Measurements from ENCODE around the gene COX7A2L. TPM values are rescaled to one million over a fixed set of nuclear protein-coding genes. Genes with fewer than 3 reads are reported as not detected.

The COX7A2L gene
- polyA plus RNA-seq, 1 donor (not counting 4 experiments of a cell fraction or from before 2014, with no cell fraction given) = 172 TPM

GRCh38 chr2:42332575-42332974 lies 28.4 kb downstream of the COX7A2L start:
- FAIRE-seq (no peak), DNase-seq (ENCODE audit: low read depth, low spot score) (no peak)
- dilution Hi-C loops (cut with MboI; ENCODE audit: extremely low pct_ligation_motif_present, low sequenced_read_pairs) = no loop called here
- H3K4me2 ChIP-seq (ENCODE audit: control insufficient read depth, extremely low read depth, insufficient read depth, low read depth, low read length) = no peak overlapping the region
- H3K9me3 ChIP-seq (ENCODE audit: control insufficient read depth, low read depth, low read length) = no peaks in the 10 kb centered on the region
- no peak overlapping the region for H3K4me3 ChIP-seq (ENCODE audit: control insufficient read depth in 2 of 3, extremely low read depth in 1 of 3, insufficient read depth in 2 of 3, low read depth in 1 of 3, low read length in 3 of 3)
- H3K4me1 ChIP-seq (ENCODE audit: control insufficient read depth, extremely low read depth, insufficient read depth, low read length) = peaks cover 9% of the 10 kb centered on the region
- no peak overlapping the region for H3K9ac ChIP-seq (ENCODE audit: control insufficient read depth, extremely low read depth, insufficient read depth, low read length)
- no peaks in the 10 kb centered on the region for H3K9me1 ChIP-seq (ENCODE audit: control insufficient read depth, extremely low read depth, insufficient read depth, low read length)
- TF ChIP-seq EZH2 (IDR thresholded peaks at IDR 0.05; ENCODE audit: low read length) = no peak
- H2AFZ ChIP-seq (ENCODE audit: control insufficient read depth, low read length) = no peak overlapping the region
- no peaks in the 10 kb centered on the region for H3K27me3 ChIP-seq (ENCODE audit: control insufficient read depth, extremely low read depth, insufficient read depth, low read length)
- peaks cover 8 to 15% of the 10 kb centered on the region in 2 experiments for H3K36me3 ChIP-seq (ENCODE audit: control insufficient read depth in 2 of 2, extremely low read depth in 1 of 2, insufficient read depth in 2 of 2, low read length in 2 of 2)
- H3K27ac ChIP-seq (ENCODE audit: control insufficient read depth, insufficient read depth, low read length) = no peak overlapping the region
- no peaks in the 10 kb centered on the region for H4K20me1 ChIP-seq (ENCODE audit: control insufficient read depth, extremely low read depth, insufficient read depth, low read length)
- no peaks in the 10 kb centered on the region for H3K79me2 ChIP-seq (ENCODE audit: control insufficient read depth, insufficient read depth, low read length)

GRCh38 chr2:42331569-42332284 lies 29.3 kb downstream of the COX7A2L start:
- Histone ChIP-seq H3K4me1 (ENCODE audit: control insufficient read depth, extremely low read depth, insufficient read depth, low read length) (peaks cover 9% of the 10 kb centered on the region), H3K27ac (ENCODE audit: control insufficient read depth, insufficient read depth, low read length) (peak overlapping the region; percentile 29), H3K36me3 (ENCODE audit: control insufficient read depth in 2 of 2, extremely low read depth in 1 of 2, insufficient read depth in 2 of 2, low read length in 2 of 2) (peaks cover 8 to 15% of the 10 kb centered on the region in 2 experiments), H3K9ac (ENCODE audit: control insufficient read depth, extremely low read depth, insufficient read depth, low read length) (peak overlapping the region; percentile 1), H3K9me1 (ENCODE audit: control insufficient read depth, extremely low read depth, insufficient read depth, low read length) (no peaks in the 10 kb centered on the region), H3K27me3 (ENCODE audit: control insufficient read depth, extremely low read depth, insufficient read depth, low read length) (no peaks in the 10 kb centered on the region), H3K9me3 (ENCODE audit: control insufficient read depth, low read depth, low read length) (no peaks in the 10 kb centered on the region), H3K4me3 (ENCODE audit: control insufficient read depth in 2 of 3, extremely low read depth in 1 of 3, insufficient read depth in 2 of 3, low read depth in 1 of 3, low read length in 3 of 3) (no peak overlapping the region), H3K79me2 (ENCODE audit: control insufficient read depth, insufficient read depth, low read length) (no peaks in the 10 kb centered on the region), H4K20me1 (ENCODE audit: control insufficient read depth, extremely low read depth, insufficient read depth, low read length) (no peaks in the 10 kb centered on the region), H3K4me2 (ENCODE audit: control insufficient read depth, extremely low read depth, insufficient read depth, low read depth, low read length) (no peak overlapping the region), H2AFZ (ENCODE audit: control insufficient read depth, low read length) (no peak overlapping the region)
- TF ChIP-seq EZH2 (IDR thresholded peaks at IDR 0.05; ENCODE audit: low read length) (no peak), CTCF (optimal IDR thresholded peaks at IDR 0.05 in 1 of 3, IDR thresholded peaks at IDR 0.05 in 1 of 3, conservative IDR thresholded peaks at IDR 0.05 in 1 of 3; ENCODE audit: extremely low read depth in 1 of 3, insufficient read depth in 2 of 3, low read length in 3 of 3) (no peak)
- dilution Hi-C loops (cut with MboI; ENCODE audit: extremely low pct_ligation_motif_present, low sequenced_read_pairs) = no loop called here
- FAIRE-seq = no peak
- DNase-seq (ENCODE audit: low read depth, low spot score) = no peak

Data from keratinocyte (primary cell).